GM23248 (cell line): ENCODE data around the gene ITIH5.

Source experiments
- EZH2 ChIP-seq: fragments of 200-600 bp; sonication (generic); IDR thresholded peaks from 2 replicates; pipeline ENCODE4 v1.6.1; 2018; ENCODE audit warnings: antibody characterized with exemption, mild to moderate bottlenecking; ENCODE audit not compliant: insufficient read depth, poor library complexity, severe bottlenecking
- EZH2phosphoT487 ChIP-seq: fragments of 200-600 bp; sonication (generic); IDR thresholded peaks from 2 replicates; pipeline ENCODE4 v1.6.1; 2018; ENCODE audit warnings: antibody characterized with exemption, moderate library complexity, mild to moderate bottlenecking, low read depth; ENCODE audit not compliant: insufficient read depth

- TF ChIP-seq EZH2 (no peak), EZH2phosphoT487 (no peak)
Observed at GRCh38 chr10:7520507-7521485, 146.0 kb downstream of the ITIH5 start.
